Measurements from ENCODE around the gene TNFRSF6B. TPM values are rescaled to one million over a fixed set of nuclear protein-coding genes. Genes with fewer than 3 reads are reported as not detected.

The TNFRSF6B gene
- total and polyA plus RNA-seq, 3 experiments from 2014 or later: 0.22 TPM; not detected in 2

DNA sequence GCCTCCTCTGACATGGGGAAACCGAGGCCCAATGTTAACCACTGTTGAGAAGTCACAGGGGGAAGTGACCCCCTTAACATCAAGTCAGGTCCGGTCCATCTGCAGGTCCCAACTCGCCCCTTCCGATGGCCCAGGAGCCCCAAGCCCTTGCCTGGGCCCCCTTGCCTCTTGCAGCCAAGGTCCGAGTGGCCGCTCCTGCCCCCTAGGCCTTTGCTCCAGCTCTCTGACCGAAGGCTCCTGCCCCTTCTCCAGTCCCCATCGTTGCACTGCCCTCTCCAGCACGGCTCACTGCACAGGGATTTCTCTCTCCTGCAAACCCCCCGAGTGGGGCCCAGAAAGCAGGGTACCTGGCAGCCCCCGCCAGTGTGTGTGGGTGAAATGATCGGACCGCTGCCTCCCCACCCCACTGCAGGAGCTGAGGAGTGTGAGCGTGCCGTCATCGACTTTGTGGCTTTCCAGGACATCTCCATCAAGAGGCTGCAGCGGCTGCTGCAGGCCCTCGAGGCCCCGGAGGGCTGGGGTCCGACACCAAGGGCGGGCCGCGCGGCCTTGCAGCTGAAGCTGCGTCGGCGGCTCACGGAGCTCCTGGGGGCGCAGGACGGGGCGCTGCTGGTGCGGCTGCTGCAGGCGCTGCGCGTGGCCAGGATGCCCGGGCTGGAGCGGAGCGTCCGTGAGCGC lies 1.6 kb downstream of the TNFRSF6B start:
- Mint-ChIP-seq H3K27me3 (peaks cover 0 to 2% of the 10 kb centered on the region in 2 donors), H3K36me3 (peaks cover 0 to 8% (median 0%) of the 10 kb centered on the region in 3 donors), H3K4me3 (peak overlapping the region in 2 of 7 donors; percentile 15 to 72), H3K27ac (peak overlapping the region in 1 of 8 donors; percentile 63), H3K4me1 (peaks cover 0 to 47% (median 7%) of the 10 kb centered on the region in 3 donors), H3K9me3 (peaks cover 0 to 4% (median 0%) of the 10 kb centered on the region in 5 donors)
- no peaks in the 10 kb centered on the region for H3K36me3 ChIP-seq (ENCODE audit: insufficient read depth, low read length)
- peak in 1 of 5 donors; percentile 45 for DNase-seq
- no peaks in the 10 kb centered on the region for H3K9me3 ChIP-seq (ENCODE audit: low read length)
- H3K27me3 ChIP-seq (ENCODE audit: insufficient read depth, low read length, poor library complexity, severe bottlenecking): no peaks in the 10 kb centered on the region
- POLR2A ChIA-PET: interaction anchor here (0.6 to 1.2 kb wide), 3 partner anchors 9 to 84 kb away, joined by 3 to 6 read pairs (median 4); partner anchors contain the start of genes ARFRP1, LIME1 and ZGPAT
- no peak overlapping the region for H3K27ac ChIP-seq (ENCODE audit: low read depth, low read length)
- H3K4me1 ChIP-seq (ENCODE audit: insufficient read depth, low read length): peaks cover 22% of the 10 kb centered on the region
- no peak overlapping the region for H3K4me3 ChIP-seq (ENCODE audit: low read length)
- CTCF ChIA-PET: interaction anchor here (0.8 to 1.3 kb wide), 4 partner anchors 9 to 39 kb away, joined by 3 to 8 read pairs (median 4); partner anchors contain the start of genes ARFRP1, LIME1 and ZGPAT

DNA sequence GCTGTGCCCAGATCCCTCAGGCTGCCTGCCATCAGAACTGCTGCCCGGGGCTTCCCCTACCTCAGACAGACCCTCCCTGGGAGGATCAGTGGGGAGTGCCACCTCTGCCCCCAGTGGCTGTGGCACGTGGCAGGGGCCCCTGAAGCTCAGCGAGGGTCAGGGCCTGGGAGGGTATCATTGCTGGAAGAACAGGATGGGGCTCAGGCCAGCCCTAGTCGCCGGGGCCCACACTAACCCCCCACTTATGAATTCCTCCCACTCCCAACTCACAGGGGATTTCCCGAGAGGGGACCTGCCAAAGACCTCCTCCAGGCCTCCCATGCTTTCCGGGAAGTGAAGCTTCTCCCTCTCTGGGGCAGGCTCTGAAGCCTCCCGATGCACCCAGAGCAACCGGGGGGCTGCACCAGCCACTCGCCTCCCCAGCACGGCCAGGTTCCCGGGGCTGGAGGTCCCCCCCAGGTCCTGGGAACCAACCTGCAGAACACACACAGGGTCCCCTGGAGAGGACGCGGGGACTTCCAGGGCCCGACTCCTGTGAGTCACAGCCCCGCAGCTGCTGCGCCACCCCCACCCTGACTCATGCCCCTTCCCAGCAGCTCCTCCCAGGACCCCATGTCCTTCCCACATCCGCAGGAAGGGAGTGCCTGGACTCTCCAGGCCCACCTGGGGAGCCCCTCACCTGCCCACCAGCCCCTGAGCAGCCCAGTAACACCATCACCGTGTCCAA lies 2.5 kb downstream of the TNFRSF6B start:
- peak in 1 of 5 donors; percentile 56 for DNase-seq

DNA sequence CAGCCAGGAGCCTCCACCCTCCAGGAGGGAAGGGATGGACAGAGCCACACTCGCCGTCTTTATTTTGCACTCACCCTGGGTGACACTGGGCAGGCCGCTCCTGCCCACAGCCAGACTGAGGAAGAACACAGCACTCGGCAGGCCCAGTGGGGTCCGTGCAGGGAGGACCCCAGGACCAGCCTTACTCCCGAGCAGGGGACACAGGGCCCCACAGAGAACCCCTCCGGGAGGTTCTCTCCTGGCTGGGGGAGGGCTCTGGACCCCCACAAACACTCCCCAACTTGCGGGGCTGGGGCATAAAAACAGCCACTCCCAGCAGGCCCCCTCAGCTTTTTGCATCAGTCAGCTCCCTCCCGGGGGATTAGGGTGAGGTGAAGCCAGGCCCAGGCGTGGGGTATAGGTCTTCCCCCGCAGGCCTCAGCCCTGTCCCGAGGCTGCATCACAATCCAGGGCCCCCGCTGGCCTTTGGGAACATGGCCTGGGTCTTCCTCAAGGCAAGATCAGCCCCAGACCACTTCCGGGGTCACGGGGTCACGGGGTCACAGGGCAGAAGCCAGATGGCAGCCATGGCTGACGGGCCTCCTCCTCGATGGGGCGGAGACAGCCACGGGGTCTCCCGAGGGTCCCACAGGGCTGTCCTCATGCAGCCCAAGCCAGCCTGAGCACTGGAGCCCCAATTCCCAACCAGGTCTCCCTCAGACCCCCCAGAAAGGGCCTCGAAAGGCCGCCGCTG lies 3.2 kb downstream of the TNFRSF6B start:
- no peak overlapping the region for H3K4me3 Mint-ChIP-seq
- H3K27ac Mint-ChIP-seq: peak overlapping the region in 1 of 8 donors; percentile 71

More for the DNA sequence above, 2.5 kb downstream of the TNFRSF6B start:
- H3K27ac ChIP-seq (ENCODE audit: low read depth, low read length): no peak overlapping the region
- no peak overlapping the region for H3K4me3 Mint-ChIP-seq
- H3K36me3 Mint-ChIP-seq: peaks cover 0 to 9% (median 0%) of the 10 kb centered on the region in 3 donors
- peaks cover 0 to 44% (median 5%) of the 10 kb centered on the region in 3 donors for H3K4me1 Mint-ChIP-seq
- H3K27me3 Mint-ChIP-seq: no peaks in the 10 kb centered on the region
- H3K36me3 ChIP-seq (ENCODE audit: insufficient read depth, low read length): no peaks in the 10 kb centered on the region
- POLR2A ChIA-PET: interaction anchor here (0.5 to 1.5 kb wide), 5 partner anchors 9 to 83 kb away, joined by 3 to 6 read pairs (median 3); partner anchors contain the start of genes ARFRP1, LIME1 and ZGPAT
- CTCF ChIA-PET: interaction anchor here (0.9 to 1.2 kb wide), 2 partner anchors 9 to 14 kb away, joined by 4 to 5 read pairs; partner anchors contain the start of genes ARFRP1 and ZGPAT
- H3K27ac Mint-ChIP-seq: no peak overlapping the region
- H3K4me1 ChIP-seq (ENCODE audit: insufficient read depth, low read length): peaks cover 22% of the 10 kb centered on the region
- no peaks in the 10 kb centered on the region for H3K27me3 ChIP-seq (ENCODE audit: insufficient read depth, low read length, poor library complexity, severe bottlenecking)
- H3K9me3 ChIP-seq (ENCODE audit: low read length): no peaks in the 10 kb centered on the region
- H3K4me3 ChIP-seq (ENCODE audit: low read length): no peak overlapping the region
- peaks cover 0 to 2% (median 0%) of the 10 kb centered on the region in 5 donors for H3K9me3 Mint-ChIP-seq

DNA sequence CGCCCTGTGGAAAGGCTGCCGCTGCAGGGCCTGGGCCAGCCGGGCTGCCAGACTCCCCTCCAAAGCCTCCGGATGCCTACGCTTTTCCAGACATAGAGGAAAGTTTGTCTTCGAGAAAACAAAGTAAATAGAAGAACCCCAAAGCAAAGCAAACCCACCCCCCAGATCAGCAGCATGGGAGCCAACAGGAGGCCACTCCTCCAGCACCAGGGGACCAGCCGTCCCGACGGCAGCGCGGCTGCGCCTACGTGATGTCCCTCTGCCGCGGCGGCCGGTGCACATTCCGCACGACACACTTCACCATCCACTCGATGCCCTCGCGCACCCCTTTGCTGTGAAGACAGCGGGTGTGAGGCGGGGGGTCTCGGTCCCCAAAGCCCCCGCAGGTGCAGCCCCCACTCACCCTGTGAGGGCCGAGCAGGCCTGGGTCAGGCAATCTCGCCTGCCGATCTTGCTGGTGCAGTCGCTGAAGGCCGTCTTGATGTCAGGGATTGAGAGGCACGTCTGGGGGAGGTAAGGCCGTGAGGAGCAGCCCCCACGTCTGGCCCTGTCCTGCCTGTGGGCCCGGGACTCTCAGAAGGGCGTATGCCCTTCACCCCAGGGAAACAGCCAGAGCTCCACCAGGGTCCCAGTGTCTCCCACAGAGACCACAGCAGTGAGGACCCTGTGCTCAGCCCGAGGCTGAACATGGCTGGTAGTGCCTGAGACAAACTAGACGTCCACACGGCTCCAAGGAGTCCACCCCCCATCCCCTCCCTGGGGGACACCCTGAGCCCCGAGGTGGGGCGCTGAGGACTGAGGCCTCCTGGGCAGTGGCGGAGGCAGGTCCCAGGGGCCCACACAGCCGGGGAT lies 4.0 kb downstream of the TNFRSF6B start:
- Histone ChIP-seq H3K27ac (ENCODE audit: low read depth, low read length) (no peak overlapping the region), H3K4me3 (ENCODE audit: low read length) (no peak overlapping the region), H3K36me3 (ENCODE audit: insufficient read depth, low read length) (peaks cover 10% of the 10 kb centered on the region), H3K4me1 (ENCODE audit: insufficient read depth, low read length) (peaks cover 22% of the 10 kb centered on the region), H3K9me3 (ENCODE audit: low read length) (no peaks in the 10 kb centered on the region), H3K27me3 (ENCODE audit: insufficient read depth, low read length, poor library complexity, severe bottlenecking) (no peaks in the 10 kb centered on the region)
- H3K4me1 Mint-ChIP-seq: peaks cover 3 to 47% (median 8%) of the 10 kb centered on the region in 3 donors
- H3K27me3 Mint-ChIP-seq: no peaks in the 10 kb centered on the region
- no peak overlapping the region for H3K4me3 Mint-ChIP-seq
- POLR2A ChIA-PET: interaction anchor here (1.5 kb wide), 1 partner anchor 19 kb away, joined by 3 read pairs; no protein-coding TSS in a partner anchor
- H3K27ac Mint-ChIP-seq: peak overlapping the region in 1 of 8 donors; percentile 40
- CTCF ChIA-PET: no interaction called here
- peaks cover 0 to 23% (median 3%) of the 10 kb centered on the region in 3 donors for H3K36me3 Mint-ChIP-seq
- peak in 1 of 5 donors; percentile 42 for DNase-seq
- peaks cover 0 to 2% (median 0%) of the 10 kb centered on the region in 5 donors for H3K9me3 Mint-ChIP-seq

More for the DNA sequence above, 3.2 kb downstream of the TNFRSF6B start:
- Histone ChIP-seq H3K4me1 (ENCODE audit: insufficient read depth, low read length) (peaks cover 22% of the 10 kb centered on the region), H3K27ac (ENCODE audit: low read depth, low read length) (no peak overlapping the region), H3K9me3 (ENCODE audit: low read length) (no peaks in the 10 kb centered on the region), H3K27me3 (ENCODE audit: insufficient read depth, low read length, poor library complexity, severe bottlenecking) (no peaks in the 10 kb centered on the region), H3K4me3 (ENCODE audit: low read length) (no peak overlapping the region), H3K36me3 (ENCODE audit: insufficient read depth, low read length) (peaks cover 2% of the 10 kb centered on the region)
- Mint-ChIP-seq H3K4me1 (peaks cover 0 to 43% (median 5%) of the 10 kb centered on the region in 3 donors), H3K36me3 (peaks cover 0 to 15% (median 0%) of the 10 kb centered on the region in 3 donors), H3K9me3 (peaks cover 0 to 2% (median 0%) of the 10 kb centered on the region in 5 donors), H3K27me3 (no peaks in the 10 kb centered on the region)
- peak in 1 of 5 donors; percentile 43 for DNase-seq
- CTCF ChIA-PET: no interaction called here
- POLR2A ChIA-PET: interaction anchor here (1.5 kb wide), 1 partner anchor 18 kb away, joined by 3 read pairs; no protein-coding TSS in a partner anchor

DNA sequence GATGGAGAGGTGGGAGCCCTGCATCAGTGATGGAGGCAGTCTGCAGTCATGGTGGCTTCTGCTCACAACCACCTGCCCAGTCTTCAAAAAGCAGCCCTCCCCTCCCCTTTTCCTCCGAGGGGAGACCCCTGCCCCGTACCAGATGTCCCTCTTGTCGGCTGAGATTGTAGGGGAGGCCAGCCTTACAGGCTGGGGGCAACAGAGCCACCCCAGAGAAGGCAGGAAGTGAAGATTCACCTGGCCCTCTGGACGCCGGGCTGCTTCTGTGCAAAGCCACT lies 4.5 kb downstream of the TNFRSF6B start:
- peaks cover 0 to 2% (median 0%) of the 10 kb centered on the region in 5 donors for H3K9me3 Mint-ChIP-seq
- H3K27me3 ChIP-seq (ENCODE audit: insufficient read depth, low read length, poor library complexity, severe bottlenecking): no peaks in the 10 kb centered on the region
- peaks cover 0 to 28% (median 3%) of the 10 kb centered on the region in 3 donors for H3K36me3 Mint-ChIP-seq
- ChIA-PET POLR2A (no interaction called here), CTCF (no interaction called here)
- no peaks in the 10 kb centered on the region for H3K9me3 ChIP-seq (ENCODE audit: low read length)
- DNase-seq: no peak
- no peak overlapping the region for H3K4me3 ChIP-seq (ENCODE audit: low read length)
- H3K27ac ChIP-seq (ENCODE audit: low read depth, low read length): no peak overlapping the region
- H3K4me3 Mint-ChIP-seq: no peak overlapping the region
- H3K27me3 Mint-ChIP-seq: no peaks in the 10 kb centered on the region
- H3K4me1 Mint-ChIP-seq: peaks cover 3 to 48% (median 8%) of the 10 kb centered on the region in 3 donors
- no peak overlapping the region for H3K27ac Mint-ChIP-seq
- peaks cover 16% of the 10 kb centered on the region for H3K36me3 ChIP-seq (ENCODE audit: insufficient read depth, low read length)
- peaks cover 23% of the 10 kb centered on the region for H3K4me1 ChIP-seq (ENCODE audit: insufficient read depth, low read length)

DNA sequence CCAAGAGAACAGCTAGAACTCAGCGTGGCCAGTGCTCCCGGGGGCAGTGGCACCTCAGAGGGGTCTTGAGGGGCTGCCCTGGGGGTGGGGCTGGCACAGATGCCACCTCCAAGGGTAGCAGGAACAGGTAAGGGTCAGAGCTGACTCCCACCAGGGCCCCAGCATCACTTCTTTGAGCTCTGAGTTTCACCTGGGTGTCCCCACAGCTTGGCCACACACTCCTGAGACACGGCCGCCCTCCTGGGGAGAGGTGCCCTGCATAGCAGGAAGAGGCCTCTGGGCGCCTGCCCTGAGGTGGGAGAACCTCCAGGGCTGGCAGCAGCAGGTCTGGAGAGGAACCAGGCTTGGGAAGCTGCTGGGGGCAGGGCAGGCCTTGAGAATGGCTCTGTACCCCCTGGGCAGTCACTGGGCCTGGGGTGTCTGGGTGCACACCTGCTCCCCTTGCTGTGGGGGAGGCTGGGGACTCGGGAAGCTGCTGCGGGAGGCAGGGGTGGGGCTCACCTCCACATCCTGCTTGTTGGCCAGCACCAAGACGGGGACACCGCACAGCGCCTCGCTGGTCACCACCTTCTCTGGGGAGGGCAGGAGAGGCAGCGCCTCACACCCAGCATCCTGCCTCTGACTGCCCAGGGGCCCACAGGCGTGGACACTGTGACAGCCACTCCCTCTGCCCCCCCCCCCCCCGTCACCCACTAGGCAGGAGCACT lies 5.0 kb downstream of the TNFRSF6B start:
- Mint-ChIP-seq H3K36me3 (peaks cover 0 to 31% (median 3%) of the 10 kb centered on the region in 3 donors), H3K27ac (no peak overlapping the region), H3K4me1 (peaks cover 5 to 45% (median 8%) of the 10 kb centered on the region in 3 donors), H3K9me3 (no peaks in the 10 kb centered on the region), H3K4me3 (no peak overlapping the region), H3K27me3 (no peaks in the 10 kb centered on the region)
- ChIA-PET CTCF (interaction anchor here (0.6 to 1.7 kb wide), 2 partner anchors 60 to 164 kb away, joined by 3 to 4 read pairs; no protein-coding TSS in a partner anchor), POLR2A (no interaction called here)
- Histone ChIP-seq H3K9me3 (ENCODE audit: low read length) (no peaks in the 10 kb centered on the region), H3K4me3 (ENCODE audit: low read length) (no peak overlapping the region), H3K36me3 (ENCODE audit: insufficient read depth, low read length) (peaks cover 21% of the 10 kb centered on the region), H3K4me1 (ENCODE audit: insufficient read depth, low read length) (peaks cover 23% of the 10 kb centered on the region), H3K27ac (ENCODE audit: low read depth, low read length) (no peak overlapping the region), H3K27me3 (ENCODE audit: insufficient read depth, low read length, poor library complexity, severe bottlenecking) (no peaks in the 10 kb centered on the region)
- no peak for DNase-seq

All from CD8-positive, alpha-beta memory T cell (primary cell).